ENCODE data around the gene C15orf39.

DNA sequence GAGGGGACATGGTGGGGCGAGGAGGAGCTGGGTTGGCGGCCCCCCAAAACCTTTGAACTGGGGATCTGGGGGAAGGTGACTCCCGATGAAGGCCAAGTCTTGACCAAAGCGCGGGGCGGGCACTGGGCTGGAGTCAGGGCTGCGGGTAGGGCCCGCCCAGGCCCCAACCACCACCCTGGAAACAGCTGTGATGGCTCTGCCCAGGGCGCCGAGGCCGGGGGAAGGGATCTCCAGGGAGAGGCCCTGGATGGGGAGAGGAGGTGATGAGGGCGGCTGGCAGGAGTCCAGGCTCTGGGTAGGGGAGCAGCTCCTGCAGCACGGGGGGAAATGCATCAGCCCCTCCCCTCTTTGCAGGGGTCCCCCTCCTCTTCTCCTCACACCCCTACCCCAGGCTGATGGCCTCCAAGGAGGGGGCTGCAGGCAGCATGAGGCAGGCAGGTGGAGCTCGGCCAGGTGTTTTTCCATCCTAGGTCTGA, 5.9 kb upstream of the C15orf39 start:
- no peak for TF ChIP-seq GATA2 (IDR thresholded peaks at IDR 0.05; ENCODE audit: low read depth, low read length)
- no peak for TF ChIP-seq GATA3 (IDR thresholded peaks at IDR 0.05; ENCODE audit: low read depth, low read length)
